Measurements from ENCODE around the gene ZNF236. TPM values are rescaled to one million over a fixed set of nuclear protein-coding genes. Genes with fewer than 3 reads are reported as not detected.
A peak's percentile ranks its signal among the peaks of the same experiment; 100 is the strongest.
"Not testable (repeated sequence)": the region's sequence is repeated elsewhere in the genome, so short reads cannot be mapped to it uniquely, and the experiment has no call there.

Gene ZNF236
- total and polyA plus RNA-seq, 2 of the 8 experiments (the other 6 are each of a cell fraction or from before 2014, with no cell fraction given), result 6.7 to 14.5 TPM

DNA sequence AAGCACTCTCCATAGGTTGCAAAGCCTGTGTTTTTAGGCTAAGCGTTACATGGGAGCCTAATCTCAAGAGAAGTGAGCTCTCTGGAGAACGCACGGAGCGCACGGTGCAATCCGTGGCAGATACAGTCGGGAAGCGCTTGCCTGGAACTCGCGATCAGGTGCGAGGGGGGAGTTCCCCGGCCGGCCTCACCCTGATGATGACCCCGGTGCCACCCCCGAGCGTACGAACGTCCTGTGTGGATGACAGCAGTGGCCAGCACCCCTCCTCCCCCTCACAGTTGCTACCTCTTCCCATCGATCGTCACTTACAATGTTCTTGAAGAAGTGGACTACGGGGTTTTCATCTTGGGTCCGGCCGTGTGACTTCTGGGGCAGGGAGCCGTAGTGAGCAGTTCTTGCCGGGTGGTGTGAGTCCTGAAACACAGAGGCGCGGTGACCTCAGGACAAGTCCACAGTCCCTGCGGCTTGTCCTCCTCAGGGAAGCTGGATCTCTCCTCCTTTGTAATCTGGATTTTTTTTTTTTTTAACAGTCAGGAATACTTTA, 167.4 kb downstream of the ZNF236 start (continued):
- TF ChIP-seq SIRT6 (IDR thresholded peaks at IDR 0.05; ENCODE audit: low read length) (no peak), RXRA (IDR thresholded peaks at IDR 0.05; ENCODE audit: insufficient read depth, low read depth, low read length) (no peak), FOSL1 (IDR thresholded peaks at IDR 0.05; ENCODE audit: insufficient read depth, low read depth, low read length) (no peak), RAD21 (IDR thresholded peaks at IDR 0.05 in 1 of 2, conservative IDR thresholded peaks at IDR 0.05 in 1 of 2; ENCODE audit: low read depth in 2 of 2, low read length in 2 of 2) (no peak), CHD1 (IDR thresholded peaks at IDR 0.05; ENCODE audit: low read depth, low read length) (no peak), CHD2 (IDR thresholded peaks at IDR 0.05; ENCODE audit: low read length) (no peak)
- TF ChIP-seq, protein P1, sequence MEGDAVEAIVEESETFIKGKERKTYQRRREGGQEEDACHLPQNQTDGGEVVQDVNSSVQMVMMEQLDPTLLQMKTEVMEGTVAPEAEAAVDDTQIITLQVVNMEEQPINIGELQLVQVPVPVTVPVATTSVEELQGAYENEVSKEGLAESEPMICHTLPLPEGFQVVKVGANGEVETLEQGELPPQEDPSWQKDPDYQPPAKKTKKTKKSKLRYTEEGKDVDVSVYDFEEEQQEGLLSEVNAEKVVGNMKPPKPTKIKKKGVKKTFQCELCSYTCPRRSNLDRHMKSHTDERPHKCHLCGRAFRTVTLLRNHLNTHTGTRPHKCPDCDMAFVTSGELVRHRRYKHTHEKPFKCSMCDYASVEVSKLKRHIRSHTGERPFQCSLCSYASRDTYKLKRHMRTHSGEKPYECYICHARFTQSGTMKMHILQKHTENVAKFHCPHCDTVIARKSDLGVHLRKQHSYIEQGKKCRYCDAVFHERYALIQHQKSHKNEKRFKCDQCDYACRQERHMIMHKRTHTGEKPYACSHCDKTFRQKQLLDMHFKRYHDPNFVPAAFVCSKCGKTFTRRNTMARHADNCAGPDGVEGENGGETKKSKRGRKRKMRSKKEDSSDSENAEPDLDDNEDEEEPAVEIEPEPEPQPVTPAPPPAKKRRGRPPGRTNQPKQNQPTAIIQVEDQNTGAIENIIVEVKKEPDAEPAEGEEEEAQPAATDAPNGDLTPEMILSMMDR (IDR thresholded peaks at IDR 0.05; ENCODE audit: control extremely low read depth in 1 of 3, insufficient read depth in 1 of 3, low read depth in 1 of 3, low read length in 3 of 3), result no peak

DNA sequence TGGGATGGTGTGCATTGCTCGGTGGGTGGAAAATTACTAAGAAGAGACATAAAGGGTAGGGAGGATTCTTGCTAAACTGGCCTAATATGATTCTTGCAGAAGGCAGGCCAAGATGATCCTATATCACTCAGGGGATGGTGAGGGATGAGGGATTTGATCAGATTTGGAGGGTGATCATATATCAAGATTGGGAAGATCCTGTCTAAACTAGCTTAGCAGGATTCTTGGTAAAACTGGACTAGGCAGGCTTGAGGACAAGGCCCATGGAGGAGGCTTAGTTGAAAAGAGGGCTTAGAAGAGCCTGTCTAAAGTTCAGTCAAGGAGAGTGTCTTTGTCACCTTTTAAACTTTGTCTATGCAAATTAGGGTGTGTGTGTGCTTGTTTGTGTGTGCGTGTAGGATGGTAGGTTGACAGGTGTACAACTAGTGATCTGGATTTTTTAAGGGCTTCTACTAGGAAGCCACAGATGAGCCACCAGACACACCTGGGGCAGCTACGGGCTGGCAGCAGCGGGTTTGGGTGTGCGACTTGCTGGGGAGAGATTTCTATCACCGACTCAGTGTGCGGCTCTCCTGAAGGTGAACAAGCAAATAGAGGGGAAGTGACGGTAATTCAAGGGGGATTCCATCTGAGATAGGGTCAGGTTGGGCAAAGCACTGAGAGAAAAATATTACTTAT, 168.1 kb downstream of the ZNF236 start:
- H3K36me3 ChIP-seq (ENCODE audit: control insufficient read depth in 2 of 4, insufficient read depth in 4 of 4, low read length in 3 of 4); H3K23ac ChIP-seq (ENCODE audit: insufficient read length); H2BK12ac ChIP-seq (ENCODE audit: low read depth, low read length); H3K4ac ChIP-seq (replicated peaks; ENCODE audit: insufficient read length, low read depth, low read length); H3K27me3 ChIP-seq (replicated peaks in 1 of 4; ENCODE audit: control insufficient read depth in 3 of 4, extremely low read depth in 1 of 4, insufficient read depth in 3 of 4, low read length in 3 of 4); H3K4me1 ChIP-seq (replicated peaks in 1 of 4; ENCODE audit: control insufficient read depth in 3 of 4, insufficient read depth in 4 of 4, low read length in 3 of 4); H3K9ac ChIP-seq (replicated peaks in 1 of 4; ENCODE audit: extremely low read depth in 1 of 4, low read depth in 3 of 4, low read length in 3 of 4); POLR2A ChIA-PET (ENCODE audit: partially characterized antibody); H2AFZ ChIP-seq (ENCODE audit: low read length); H2BK120ac ChIP-seq (replicated peaks; ENCODE audit: low read depth, low read length); H2BK5ac ChIP-seq (ENCODE audit: low read depth, low read length); H2BK20ac ChIP-seq (ENCODE audit: low read length); H2AK5ac ChIP-seq (ENCODE audit: low read depth, low read length); H3K4me2 ChIP-seq (ENCODE audit: insufficient read depth in 1 of 2, low read depth in 2 of 2, low read length in 2 of 2); H3K14ac ChIP-seq (ENCODE audit: insufficient read length); H3K27ac ChIP-seq (ENCODE audit: low read depth, low read length); H2BK15ac ChIP-seq (ENCODE audit: low read length); H4K20me1 ChIP-seq (replicated peaks in 1 of 2; ENCODE audit: control insufficient read depth in 1 of 2, insufficient read depth in 2 of 2, low read length in 2 of 2); H4K91ac ChIP-seq (replicated peaks; ENCODE audit: insufficient read length, low read length); H3K9me3 ChIP-seq (ENCODE audit: insufficient read depth in 2 of 2, low read depth in 1 of 2, low read length in 1 of 2); H3K23me2 ChIP-seq (ENCODE audit: low read depth, low read length); H3K18ac ChIP-seq (ENCODE audit: extremely low read depth, low read length); H3K79me1 ChIP-seq (ENCODE audit: low read depth, low read length); H3K56ac ChIP-seq (replicated peaks; ENCODE audit: insufficient read length, low read depth, low read length); H4K5ac ChIP-seq (ENCODE audit: insufficient read length, low read depth, low read length); H3K79me2 ChIP-seq (ENCODE audit: control insufficient read depth in 1 of 2, insufficient read depth in 2 of 2, low read length in 2 of 2); DNase-seq (ENCODE audit: low read depth in 1 of 2, low spot score in 2 of 2); H4K8ac ChIP-seq (ENCODE audit: extremely low read depth, insufficient read depth, low read length); H3K4me3 ChIP-seq (ENCODE audit: extremely low read depth in 1 of 4, insufficient read depth in 2 of 4, low read depth in 3 of 4, low read length in 4 of 4): not testable (repeated sequence)
- WGBS, 2 experiments (ENCODE audit: extremely low coverage in 1 of 2, insufficient coverage in 1 of 2, insufficient read length in 1 of 2, insufficient replicate concordance in 2 of 2, low coverage in 1 of 2, low lambda C conversion rate in 2 of 2, missing lambda C conversion rate in 1 of 2), result 84% methylated on average over 8 of the region's 8 CpGs; no CpG with 5 or more reads in 1 of the 2 experiments
- CTCF ChIA-PET (ENCODE audit: partially characterized antibody), result interaction anchor here (0.8 to 3.8 kb wide), 8 partner anchors 8 to 78 kb away, joined by 3 to 38 read pairs (median 6); no protein-coding TSS in a partner anchor
- peak; percentile 39 for FAIRE-seq

Measured in H1 (cell line).